GM06990 (cell line): ENCODE data around the gene EPHB1.

Experiments
- DNase-seq: peaks from one replicate; pipeline ENCODE4 v3.0.0-alpha.2; 2011; ENCODE audit not compliant: insufficient read length; ENCODE audit errors: extremely low read depth
- H3K27me3 ChIP-seq: replicated peaks from 2 replicates; pipeline ENCODE4 v1.6.0; 2011; ENCODE audit warnings: low read length; ENCODE audit not compliant: control insufficient read depth, insufficient read depth
- H3K36me3 ChIP-seq: 2 replicates; pipeline ENCODE4 v1.5.1; 2011; ENCODE audit warnings: low read length; ENCODE audit not compliant: control insufficient read depth, insufficient read depth
- H3K4me3 ChIP-seq: replicated peaks from 2 replicates; pipeline ENCODE4 v1.5.1; 2011; ENCODE audit warnings: low read depth, mild to moderate bottlenecking, control low read depth, low read length
- CTCF ChIP-seq: IDR thresholded peaks from 2 replicates; pipeline ENCODE4 v1.5.1; 2011; ENCODE audit warnings: low read length, control low read depth, mild to moderate bottlenecking, inconsistent platforms; ENCODE audit not compliant: insufficient read depth, poor library complexity, severe bottlenecking

EPHB1 gene

GRCh38 chr3:134752761-134753461 lies 42.1 kb upstream of the EPHB1 start:
- no peaks in the 10 kb centered on the region for H3K36me3 ChIP-seq
- DNase-seq, result no peak
- no peaks in the 10 kb centered on the region; the same call in 1 of the 2 replicates for H3K27me3 ChIP-seq
- no peak for TF ChIP-seq CTCF
- no peak overlapping the region for H3K4me3 ChIP-seq

GRCh38 chr3:134753999-134754742 lies 40.9 kb upstream of the EPHB1 start:
- Histone ChIP-seq H3K36me3 (no peaks in the 10 kb centered on the region), H3K27me3 (no peaks in the 10 kb centered on the region; the same call in none of the 2 replicates), H3K4me3 (no peak overlapping the region)
- peak; percentile 6 for TF ChIP-seq CTCF
- no peak for DNase-seq

GRCh38 chr3:134754768-134755559 lies 40.1 kb upstream of the EPHB1 start:
- H3K36me3 ChIP-seq, result no peaks in the 10 kb centered on the region

GRCh38 chr3:134755821-134756220 lies 39.2 kb upstream of the EPHB1 start:
- no peak overlapping the region for H3K4me3 ChIP-seq
- no peaks in the 10 kb centered on the region for H3K36me3 ChIP-seq
- no peaks in the 10 kb centered on the region; the same call in 1 of the 2 replicates for H3K27me3 ChIP-seq
- no peak for DNase-seq
- no peak for TF ChIP-seq CTCF

More at GRCh38 chr3:134754768-134755559, 40.1 kb upstream of the EPHB1 start:
- TF ChIP-seq CTCF, result peak; percentile 90
- DNase-seq, result no peak
- no peaks in the 10 kb centered on the region; the same call in 1 of the 2 replicates for H3K27me3 ChIP-seq
- H3K4me3 ChIP-seq, result no peak overlapping the region

GRCh38 chr3:134757549-134758069 lies 37.5 kb upstream of the EPHB1 start:
- H3K27me3 ChIP-seq, result no peaks in the 10 kb centered on the region; the same call in 1 of the 2 replicates
- DNase-seq, result no peak
- no peak overlapping the region for H3K4me3 ChIP-seq
- no peaks in the 10 kb centered on the region for H3K36me3 ChIP-seq
- no peak for TF ChIP-seq CTCF
